ENCODE data around the gene DPP6.

Gene DPP6

DNA sequence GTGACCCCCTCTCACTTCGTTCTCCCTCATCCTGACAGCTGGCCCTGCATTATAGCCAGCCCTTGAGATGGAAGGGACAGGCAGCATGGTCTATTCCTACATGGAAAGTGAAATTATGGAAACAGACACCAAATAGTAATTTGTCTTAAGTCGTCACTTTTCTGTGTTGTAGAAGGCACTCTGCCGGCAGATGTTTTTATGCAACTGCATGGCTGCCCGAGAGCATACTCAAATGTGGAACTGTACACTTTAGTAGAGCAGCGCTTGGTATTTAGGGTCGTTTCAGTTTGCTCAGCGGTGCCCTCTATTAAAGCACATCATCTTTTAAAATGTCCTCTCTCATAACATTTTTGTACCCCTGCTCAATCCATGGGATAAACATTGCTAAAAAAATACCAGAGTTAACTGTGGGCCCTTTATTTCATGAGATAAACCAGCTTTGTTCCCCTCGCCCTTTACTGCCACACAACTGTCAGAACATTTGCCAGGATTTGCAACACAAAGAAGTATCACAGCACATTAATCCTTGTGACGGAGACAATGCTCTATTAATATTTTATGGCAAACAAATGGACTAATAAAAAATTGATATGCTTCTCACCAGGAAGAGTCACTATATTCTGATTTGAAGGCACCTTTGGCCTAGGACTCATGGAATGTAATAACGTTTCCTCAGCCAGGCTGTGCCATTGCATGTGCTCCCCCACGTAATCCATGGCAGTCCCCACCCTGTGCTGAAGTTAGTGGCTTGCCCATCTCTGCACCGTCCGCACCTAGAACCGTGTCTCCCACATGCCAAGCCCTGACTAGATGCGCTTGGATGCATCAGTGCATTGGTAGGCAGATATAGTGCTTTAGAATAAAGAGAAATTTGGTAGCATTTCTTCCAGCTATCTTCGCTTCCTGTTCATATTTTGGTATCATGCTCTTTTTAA lies 729.4 kb downstream of the DPP6 start:
- no peak for DNase-seq (ENCODE audit: low read depth)
- H3K4me3 ChIP-seq (ENCODE audit: low read depth, low read length), result no peak overlapping the region
- TF ChIP-seq, protein P1, sequence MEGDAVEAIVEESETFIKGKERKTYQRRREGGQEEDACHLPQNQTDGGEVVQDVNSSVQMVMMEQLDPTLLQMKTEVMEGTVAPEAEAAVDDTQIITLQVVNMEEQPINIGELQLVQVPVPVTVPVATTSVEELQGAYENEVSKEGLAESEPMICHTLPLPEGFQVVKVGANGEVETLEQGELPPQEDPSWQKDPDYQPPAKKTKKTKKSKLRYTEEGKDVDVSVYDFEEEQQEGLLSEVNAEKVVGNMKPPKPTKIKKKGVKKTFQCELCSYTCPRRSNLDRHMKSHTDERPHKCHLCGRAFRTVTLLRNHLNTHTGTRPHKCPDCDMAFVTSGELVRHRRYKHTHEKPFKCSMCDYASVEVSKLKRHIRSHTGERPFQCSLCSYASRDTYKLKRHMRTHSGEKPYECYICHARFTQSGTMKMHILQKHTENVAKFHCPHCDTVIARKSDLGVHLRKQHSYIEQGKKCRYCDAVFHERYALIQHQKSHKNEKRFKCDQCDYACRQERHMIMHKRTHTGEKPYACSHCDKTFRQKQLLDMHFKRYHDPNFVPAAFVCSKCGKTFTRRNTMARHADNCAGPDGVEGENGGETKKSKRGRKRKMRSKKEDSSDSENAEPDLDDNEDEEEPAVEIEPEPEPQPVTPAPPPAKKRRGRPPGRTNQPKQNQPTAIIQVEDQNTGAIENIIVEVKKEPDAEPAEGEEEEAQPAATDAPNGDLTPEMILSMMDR (IDR thresholded peaks at IDR 0.05; ENCODE audit: low read depth, low read length, missing control alignments), result no peak

DNA sequence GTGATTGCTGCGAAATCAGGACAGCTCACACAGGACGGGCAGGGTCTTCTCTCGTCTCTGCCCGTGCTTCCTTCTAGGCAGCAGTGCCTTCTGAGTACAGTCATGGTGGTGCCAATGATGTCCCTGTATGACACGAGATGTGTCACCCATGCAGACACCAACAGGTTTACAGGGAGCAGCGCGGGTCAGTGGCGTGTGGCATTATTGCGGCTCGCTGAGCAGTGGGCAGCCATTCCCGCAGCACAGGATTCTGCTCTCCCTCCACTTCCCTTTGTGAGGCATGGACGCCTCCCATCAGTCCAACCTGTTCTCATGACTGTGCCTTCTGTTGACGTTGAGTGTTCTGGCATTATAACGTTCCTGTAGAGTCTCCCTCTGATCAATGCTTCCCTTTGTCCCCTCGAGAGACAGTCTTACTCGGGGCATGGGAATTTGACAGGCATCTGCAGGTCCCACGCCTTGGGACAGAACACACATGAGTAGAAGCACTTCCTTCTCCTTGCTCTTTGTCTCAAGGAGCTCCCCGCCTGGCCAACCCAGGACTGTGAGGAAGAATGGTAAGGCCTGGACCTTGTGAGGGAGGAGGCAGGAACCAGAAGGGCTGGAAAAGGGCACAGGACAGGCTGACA lies 731.2 kb downstream of the DPP6 start:
- TF ChIP-seq, protein P1 (IDR thresholded peaks at IDR 0.05; ENCODE audit: low read depth, low read length, missing control alignments), result no peak
- DNase-seq (ENCODE audit: low read depth), result no peak

DNA sequence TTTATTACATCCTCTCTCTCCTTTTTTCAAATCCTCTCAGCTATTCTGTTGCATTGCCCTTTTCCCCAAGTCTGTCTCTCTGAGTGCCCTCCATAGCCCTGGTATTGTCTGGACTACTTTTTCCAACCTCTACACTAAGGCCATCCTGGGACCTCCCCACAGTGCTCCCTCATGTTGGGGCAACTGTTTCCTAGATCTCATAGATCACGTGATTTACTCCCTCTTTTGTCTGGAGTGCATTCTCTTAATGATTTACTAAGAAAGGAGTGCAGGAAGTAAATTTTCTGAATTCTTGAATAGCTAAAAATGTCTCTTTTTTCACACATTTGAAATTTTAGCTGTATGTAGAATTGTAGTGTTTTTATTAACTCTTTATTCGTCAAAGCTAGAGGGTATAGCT lies 733.7 kb downstream of the DPP6 start:
- no peak for DNase-seq (ENCODE audit: low read depth)
- H3K4me3 ChIP-seq (ENCODE audit: low read depth, low read length), result no peak overlapping the region
- TF ChIP-seq, protein P1 (IDR thresholded peaks at IDR 0.05; ENCODE audit: low read depth, low read length, missing control alignments), result no peak

More for the DNA sequence above, 731.2 kb downstream of the DPP6 start:
- H3K4me3 ChIP-seq (ENCODE audit: low read depth, low read length), result no peak overlapping the region

DNA sequence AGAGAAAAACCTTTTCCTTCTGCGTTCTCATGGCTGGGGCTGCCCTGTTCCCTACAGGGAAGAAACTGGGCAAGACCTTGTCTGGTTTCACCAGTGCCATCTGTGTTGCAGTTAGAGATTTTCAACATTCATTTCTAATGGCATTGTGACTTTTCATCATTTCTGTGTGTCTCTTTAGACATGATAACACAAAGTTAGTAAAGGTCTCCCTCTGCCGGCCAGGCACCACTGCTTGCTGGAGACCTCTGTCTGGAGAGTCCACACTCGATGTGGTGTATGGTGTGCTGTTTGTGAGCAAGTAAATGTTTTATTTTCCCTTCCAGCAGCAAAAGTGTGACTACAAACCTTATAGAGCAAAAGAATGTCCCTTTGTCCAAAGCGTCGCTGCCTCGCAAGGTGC lies 737.2 kb downstream of the DPP6 start:
- TF ChIP-seq, protein P1 (IDR thresholded peaks at IDR 0.05; ENCODE audit: low read depth, low read length, missing control alignments), result peak; percentile 30
- H3K4me3 ChIP-seq (ENCODE audit: low read depth, low read length), result no peak overlapping the region
- no peak for DNase-seq (ENCODE audit: low read depth)

DNA sequence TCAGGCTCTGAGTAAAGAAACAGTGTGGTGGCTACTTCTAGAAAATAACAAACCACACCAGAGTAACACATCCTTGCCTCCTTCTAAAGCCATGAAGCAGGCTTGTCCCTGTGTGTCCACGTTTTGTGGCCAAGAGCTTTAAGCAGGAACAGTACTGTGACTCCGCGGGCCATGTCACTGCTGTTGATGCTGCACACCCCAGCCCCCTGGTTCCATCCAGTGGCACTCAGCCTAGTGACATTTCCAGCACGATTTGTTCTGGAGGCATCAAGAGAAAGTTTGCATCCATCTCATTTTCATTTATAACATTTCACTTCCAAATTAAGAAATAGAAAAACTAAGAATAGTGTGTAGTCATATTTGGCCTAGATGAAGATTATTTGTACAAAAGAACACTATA lies 739.4 kb downstream of the DPP6 start:
- H3K4me3 ChIP-seq (ENCODE audit: low read depth, low read length), result no peak overlapping the region
- TF ChIP-seq, protein P1 (IDR thresholded peaks at IDR 0.05; ENCODE audit: low read depth, low read length, missing control alignments), result no peak
- DNase-seq (ENCODE audit: low read depth), result no peak

DNA sequence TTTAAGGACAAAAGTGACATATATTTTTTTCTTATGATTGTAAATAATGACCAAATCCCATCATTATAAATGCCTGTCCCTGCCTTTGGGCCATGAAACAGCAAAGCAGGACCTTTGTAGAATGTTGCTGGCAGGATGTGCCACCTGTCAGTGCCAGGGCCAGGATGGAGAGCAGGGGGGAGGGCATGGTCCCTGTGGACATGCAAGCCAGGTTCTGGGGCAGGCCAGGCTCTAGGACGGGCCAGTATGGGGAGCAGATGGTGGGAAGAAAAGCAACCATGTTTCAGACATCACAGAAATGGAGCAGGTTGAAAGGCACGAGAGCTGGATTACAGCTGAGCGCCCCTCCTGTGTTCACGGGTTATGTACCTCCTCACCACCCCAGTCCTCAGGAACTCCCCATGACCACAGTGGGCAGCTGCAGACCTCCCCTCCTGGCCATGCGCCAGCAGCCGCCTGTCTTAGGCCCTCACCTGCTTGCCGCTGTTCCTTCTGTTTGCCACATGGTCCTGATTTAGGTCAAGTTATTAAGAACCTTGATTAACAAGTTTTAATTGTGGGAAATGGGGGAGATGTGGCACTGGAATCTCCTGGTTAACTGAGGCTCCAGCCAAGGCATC lies 740.3 kb downstream of the DPP6 start:
- TF ChIP-seq, protein P1 (IDR thresholded peaks at IDR 0.05; ENCODE audit: low read depth, low read length, missing control alignments), result no peak

More for the DNA sequence above, 740.3 kb downstream of the DPP6 start:
- no peak overlapping the region for H3K4me3 ChIP-seq (ENCODE audit: low read depth, low read length)
- no peak for DNase-seq (ENCODE audit: low read depth)
